Tongue (tissue), 2 donors: ENCODE results near the gene CCNC. TPM values are rescaled to one million over a fixed set of nuclear protein-coding genes. Genes with fewer than 3 reads are reported as not detected.

ENCODE experiments used
- DNase-seq: peaks from one replicate; pipeline ENCODE4 v3.0.0-alpha.2; 2015
- total RNA-seq: library from RNA; depleted of rRNA; stranded (reverse); fragments of >200 nt; gene quantifications from one replicate; pipeline ENCODE4 v1.2.3, GENCODE V29; 2014

CCNC gene
- total RNA-seq, result 57.5 TPM

DNA sequence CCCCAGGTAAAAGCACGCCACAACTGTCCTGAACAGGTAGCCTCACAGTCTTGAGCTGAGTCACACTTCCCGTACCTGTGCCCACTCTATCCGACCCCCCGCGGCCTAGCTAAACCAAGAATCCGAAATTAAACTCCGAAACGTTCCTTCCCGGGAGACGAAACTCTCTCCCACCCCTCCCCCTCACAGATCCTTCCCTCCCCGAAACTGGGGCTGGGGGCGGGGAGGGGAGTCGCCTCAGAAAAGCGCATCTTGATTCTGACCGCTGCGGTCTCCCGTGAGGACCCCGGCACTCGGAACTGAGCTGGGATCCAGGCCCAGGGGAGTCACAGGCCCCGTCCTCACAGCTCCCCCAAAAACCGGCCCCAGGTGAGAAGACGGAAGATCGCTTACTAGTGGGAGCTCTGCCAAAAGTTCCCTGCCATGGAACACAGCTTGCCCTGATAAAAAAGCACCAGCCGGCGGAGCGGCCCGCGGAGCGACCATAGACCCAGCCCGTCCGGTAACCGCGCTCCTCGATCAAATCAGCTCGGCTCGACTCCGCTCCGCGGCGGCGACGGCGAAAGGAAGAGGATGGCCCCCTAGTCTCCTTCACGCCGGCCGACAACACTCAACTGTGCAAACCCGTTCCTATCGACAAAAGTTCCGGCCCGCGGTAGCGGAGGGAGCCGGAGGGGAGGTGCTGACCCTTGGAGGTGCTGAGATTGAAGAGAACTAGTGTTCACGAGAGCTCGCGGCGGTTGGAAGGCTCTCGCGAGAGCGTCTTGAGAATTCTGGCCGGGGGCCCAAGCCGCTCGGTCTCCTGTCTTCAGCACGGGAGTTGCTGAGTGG, at the start of gene CCNC:
CCNC (minus strand) TSS at position 558 of the 831 bp plus-strand sequence; CDS start at position 425, 133 bp downstream.
- DNase-seq, result peak; percentile 98

DNA sequence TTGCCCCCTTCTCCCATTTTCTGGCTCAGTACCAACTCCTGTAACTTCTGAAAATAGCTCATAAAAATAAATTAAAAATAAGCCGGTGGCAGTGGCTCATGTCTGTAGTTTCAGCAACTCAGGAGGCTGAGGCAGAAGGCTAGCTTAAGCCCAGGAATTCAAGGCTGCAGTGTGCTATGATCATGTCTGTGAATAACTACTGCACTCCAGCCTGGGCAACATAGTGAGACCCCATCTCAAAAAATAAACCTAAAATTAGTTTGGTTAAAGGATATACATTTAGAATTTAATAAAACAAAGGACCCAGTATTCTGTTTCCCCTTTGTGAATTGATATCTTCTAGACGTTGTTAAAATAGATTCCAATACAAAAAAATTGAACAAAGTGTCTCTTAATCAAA, 48.7 kb upstream of the CCNC start:
- DNase-seq, result no peak

DNA sequence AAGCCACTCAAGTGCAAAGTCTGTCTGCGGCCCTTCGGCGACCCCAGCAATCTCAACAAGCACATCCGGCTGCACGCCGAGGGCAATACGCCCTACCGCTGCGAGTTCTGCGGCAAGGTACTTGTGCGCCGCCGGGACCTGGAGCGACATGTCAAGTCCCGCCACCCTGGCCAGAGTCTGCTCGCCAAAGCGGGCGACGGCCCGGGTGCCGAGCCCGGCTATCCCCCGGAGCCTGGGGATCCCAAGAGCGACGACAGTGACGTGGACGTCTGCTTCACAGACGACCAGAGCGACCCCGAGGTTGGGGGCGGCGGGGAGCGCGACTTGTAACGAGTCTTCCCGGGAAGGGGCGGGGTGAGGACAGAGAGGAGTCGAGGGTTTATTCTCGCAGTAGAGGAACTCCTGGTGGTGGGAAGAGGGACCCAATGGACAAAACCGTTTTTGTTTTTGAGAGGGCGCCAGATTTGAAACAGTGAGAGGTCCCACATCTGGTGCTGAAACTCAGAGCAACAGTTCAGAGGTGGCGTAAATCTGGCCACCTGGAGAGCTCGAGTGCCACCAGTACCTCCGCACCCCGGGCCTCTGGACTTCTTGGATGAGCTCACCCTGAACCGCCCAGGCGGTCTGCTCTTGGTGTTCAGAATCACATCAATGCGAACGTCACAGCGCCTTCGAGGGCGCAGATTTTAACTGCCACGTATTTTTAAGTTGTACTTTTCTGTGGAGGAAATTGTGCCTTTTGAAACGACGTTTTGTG, 46.1 kb upstream of the CCNC start:
- no peak for DNase-seq

DNA sequence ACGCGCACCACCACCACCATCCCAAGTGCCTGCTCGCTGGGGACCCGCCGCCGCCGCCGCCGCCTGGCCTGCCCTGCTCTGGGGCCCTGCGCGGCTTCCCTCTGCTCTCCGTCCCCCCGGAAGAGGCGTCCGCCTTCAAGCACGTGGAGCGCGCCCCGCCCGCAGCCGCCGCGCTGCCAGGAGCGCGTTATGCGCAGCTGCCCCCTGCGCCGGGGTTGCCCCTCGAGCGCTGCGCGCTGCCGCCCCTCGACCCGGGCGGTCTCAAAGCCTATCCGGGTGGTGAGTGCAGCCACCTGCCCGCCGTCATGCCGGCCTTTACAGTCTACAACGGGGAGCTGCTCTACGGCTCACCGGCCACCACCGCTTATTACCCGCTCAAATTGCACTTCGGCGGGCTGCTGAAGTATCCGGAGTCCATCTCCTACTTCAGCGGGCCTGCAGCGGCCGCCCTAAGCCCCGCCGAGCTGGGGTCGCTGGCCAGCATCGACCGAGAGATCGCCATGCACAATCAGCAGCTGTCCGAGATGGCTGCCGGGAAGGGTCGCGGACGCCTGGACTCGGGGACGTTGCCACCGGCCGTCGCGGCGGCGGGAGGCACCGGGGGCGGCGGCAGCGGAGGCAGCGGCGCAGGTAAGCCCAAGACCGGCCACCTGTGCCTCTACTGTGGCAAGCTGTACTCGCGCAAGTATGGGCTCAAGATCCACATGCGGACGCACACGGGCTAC, 45.4 kb upstream of the CCNC start:
- DNase-seq, result no peak

- no peak for DNase-seq
Observed at GRCh38 chr6:99613409-99613704, 44.9 kb upstream of the CCNC start.

DNA sequence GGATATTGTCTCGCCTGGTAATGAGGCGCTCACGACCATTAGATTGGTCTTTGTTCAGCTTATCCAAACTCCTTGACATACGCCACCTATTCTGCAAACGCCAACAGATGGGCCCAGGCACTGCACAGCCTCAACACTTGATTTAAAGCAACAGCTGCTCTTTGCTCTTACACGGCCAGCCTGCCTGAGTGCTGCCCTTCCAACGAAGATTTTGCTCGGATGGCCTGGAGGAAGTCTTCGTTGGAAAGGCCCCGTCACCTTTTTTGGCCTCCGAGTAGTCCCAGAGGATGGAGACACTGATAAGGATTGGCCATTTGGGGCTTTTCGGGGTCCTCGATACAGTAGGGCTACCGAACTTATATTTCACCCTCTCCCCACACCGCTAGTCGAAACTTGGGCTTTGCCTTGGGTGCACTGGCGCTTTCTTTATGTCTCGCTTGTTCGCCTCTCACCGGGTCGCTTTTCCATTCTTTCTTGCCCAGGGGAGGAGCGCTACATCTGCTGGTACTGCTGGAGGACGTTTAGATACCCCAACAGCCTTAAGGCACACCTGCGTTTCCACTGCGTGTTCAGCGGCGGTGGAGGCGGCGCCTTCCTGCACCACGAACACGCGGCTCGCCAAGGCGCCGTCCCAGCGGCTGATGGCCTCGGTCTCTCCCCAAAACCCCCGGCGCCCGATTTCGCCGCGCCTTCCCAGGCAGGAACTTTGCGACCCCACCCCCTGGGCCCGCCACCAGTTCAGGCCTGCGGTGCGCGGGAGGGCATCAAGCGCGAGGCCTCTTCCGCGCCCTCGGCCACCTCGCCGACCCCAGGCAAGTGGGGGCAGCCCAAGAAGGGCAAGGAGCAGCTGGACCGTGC, 44.3 kb upstream of the CCNC start:
- DNase-seq, result no peak

DNA sequence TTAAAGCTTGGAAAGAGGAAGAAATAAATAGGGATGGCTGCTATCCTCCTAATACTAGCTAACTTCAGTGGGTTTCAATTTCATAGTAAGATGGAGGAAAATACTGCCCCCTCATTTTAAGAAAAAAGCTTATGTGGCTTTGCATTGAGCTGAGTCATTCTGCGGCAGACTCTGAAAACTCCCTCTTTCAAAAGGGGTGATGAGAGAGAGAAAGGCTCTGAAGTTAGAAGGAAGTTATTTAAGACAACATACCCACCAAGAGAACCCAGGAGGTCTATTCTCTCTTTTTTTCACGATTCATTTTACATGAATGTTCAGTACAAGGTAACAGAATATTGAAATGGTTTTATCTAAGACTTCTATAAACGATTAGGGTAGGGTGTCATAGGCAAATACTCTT, 42.7 kb upstream of the CCNC start:
- no peak for DNase-seq

- no peak for DNase-seq
Observed at GRCh38 chr6:99609905-99610489, 41.5 kb upstream of the CCNC start.

GRCh38 chr6:99608886-99609482, 40.5 kb upstream of the CCNC start:
- DNase-seq, result no peak

DNA sequence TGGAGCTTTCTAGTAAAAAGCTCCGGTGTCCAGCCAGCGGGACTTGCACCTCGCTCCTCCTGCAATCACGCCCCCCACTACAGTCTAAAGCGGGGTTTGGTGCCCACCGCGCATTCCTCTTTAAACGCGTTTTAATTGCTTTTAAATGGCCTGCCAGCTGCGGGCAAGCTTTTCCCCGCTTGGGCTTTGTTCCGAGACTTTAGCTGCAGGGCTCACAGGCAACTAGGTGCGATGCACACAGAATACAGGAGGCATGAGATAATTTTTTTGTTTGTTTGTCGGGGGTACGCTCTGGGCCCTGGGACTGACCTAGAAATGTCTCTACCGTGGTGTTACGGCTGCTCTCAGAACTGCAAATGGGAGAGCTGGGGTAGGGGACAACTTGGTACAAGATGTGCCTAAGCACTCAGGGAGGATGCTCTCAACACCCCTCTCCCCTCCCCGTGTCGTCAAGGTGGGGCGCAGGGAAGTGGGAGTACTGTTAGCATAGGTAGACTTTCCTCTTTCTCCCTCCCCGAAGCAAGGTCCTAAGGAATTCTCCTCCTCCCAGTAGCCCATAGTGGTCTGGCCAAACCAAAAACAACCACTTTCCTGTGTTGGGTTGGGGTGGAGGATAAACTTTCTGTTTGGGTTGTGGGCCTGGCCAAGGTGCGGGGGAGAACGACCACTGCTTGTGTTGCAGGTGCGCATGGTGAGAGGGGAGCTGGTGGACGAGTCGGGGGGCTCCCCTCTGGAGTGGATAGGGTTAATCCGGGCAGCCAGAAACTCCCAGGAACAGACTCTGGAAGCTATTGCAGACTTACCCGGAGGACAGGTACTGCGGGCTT, 39.8 kb upstream of the CCNC start:
- no peak for DNase-seq

DNA sequence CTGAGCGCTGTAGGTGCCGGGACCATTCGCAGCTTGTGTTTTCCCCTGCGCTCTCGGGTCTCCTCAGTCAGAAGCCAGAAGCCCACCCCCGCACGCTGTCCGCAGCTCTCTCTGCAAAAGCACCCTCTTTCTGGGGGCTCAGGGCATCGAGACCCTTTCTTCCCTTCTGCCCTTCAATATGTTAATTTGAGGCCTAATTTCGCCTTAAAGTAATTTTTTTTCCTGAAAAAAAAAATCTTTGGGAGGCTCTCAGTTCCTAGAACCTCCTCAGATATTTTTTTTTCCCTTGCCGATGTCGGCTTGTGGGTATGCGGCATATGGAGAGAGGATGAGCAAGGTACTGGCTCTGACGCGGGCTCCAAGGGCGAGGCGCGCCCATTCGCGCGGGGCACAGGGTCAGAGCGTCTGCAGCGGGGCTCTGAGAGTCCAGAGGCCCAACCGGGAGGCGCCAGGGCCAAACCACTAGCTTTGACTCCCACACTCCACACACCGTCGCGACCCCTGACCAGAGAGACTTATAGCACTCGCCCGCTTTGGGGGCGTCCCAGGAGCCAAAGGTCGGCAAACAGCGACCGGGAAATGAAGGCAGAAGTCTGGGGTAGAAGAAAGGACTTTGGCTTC, 39.1 kb upstream of the CCNC start:
- DNase-seq, result no peak

GRCh38 chr6:99606656-99607415, 38.4 kb upstream of the CCNC start, which contains the start of gene PRDM13:
Gene PRDM13 (plus strand): TSS chr6:99606833. CDS start chr6:99607035, 202 bp downstream.
- no peak for DNase-seq

- DNase-seq, result no peak
Observed at GRCh38 chr6:99605911-99606655, 37.6 kb upstream of the CCNC start.

- no peak for DNase-seq
Observed at GRCh38 chr6:99605074-99605734, 36.7 kb upstream of the CCNC start.

DNA sequence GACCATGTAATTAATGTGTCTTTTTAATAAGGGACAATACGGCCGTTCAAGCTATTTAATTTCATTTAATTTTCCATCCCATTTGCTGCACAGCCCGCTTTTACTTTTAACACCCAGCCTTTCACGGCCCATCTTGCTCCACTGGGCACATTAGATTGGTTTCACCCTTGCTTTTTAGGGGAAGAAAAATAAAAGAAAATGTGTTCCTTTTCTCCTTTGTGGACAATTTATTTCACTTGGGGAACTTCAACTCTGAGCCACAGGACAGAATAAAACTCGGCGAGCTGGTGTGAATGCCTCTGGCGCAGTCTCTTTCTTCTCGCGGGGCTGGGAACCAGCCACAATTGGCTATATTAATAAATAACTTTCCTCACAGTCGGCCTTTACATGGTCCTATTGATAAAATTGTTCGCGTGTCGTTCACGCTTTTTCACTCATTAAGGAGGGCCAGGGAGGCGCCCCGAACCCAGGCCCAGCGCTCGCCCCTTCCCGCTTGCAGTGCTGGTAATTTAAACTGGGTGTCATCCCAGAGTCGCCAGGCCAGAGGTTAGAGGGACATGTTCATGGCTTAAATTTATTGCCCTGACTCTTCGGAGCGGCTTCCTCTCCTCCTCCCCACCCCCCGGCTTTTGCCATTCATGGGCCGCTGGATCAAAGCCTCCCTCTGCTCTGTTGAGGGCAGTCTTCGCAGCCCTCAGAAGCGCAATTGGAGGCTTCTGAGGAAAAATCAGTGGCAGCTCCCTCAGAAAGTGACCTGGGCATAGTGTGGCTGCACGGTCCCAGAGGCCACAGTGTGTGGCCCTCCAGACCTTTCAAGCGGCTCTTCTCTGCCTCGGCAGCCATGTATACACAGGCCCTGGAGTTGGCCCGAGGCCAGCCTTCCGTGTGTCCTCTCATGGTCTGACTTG, 36.0 kb upstream of the CCNC start:
- no peak for DNase-seq

- peak; percentile 69 for DNase-seq
Observed at GRCh38 chr6:99603421-99604165, 35.1 kb upstream of the CCNC start.
